Skeletal muscle satellite cell (primary cell): ENCODE data around the gene PTPRG.

Experiments
- H3K27me3 ChIP-seq: 2 replicates; pipeline ENCODE4 v1.7.0; 2013; ENCODE audit warnings: low read length; ENCODE audit not compliant: control insufficient read depth, insufficient read depth
- H3K36me3 ChIP-seq: 2 replicates; pipeline ENCODE4 v1.7.0; 2013; ENCODE audit warnings: mild to moderate bottlenecking, control low read depth, low read length; ENCODE audit not compliant: insufficient read depth
- H3K4me1 ChIP-seq: 2 replicates; pipeline ENCODE4 v1.7.0; 2013; ENCODE audit warnings: low read length; ENCODE audit not compliant: control insufficient read depth, insufficient read depth
- H3K4me2 ChIP-seq: 2 replicates; pipeline ENCODE4 v1.7.0; 2013; ENCODE audit warnings: mild to moderate bottlenecking, low read length
- H3K4me3 ChIP-seq: 2 replicates; pipeline ENCODE4 v1.7.0; 2013; ENCODE audit warnings: low read length
- H3K9ac ChIP-seq: 2 replicates; pipeline ENCODE4 v1.7.0; 2013; ENCODE audit warnings: mild to moderate bottlenecking, low read depth, low read length, moderate library complexity
- H3K9me3 ChIP-seq: replicated peaks from 2 replicates; pipeline ENCODE4 v1.7.0; 2013; ENCODE audit warnings: mild to moderate bottlenecking, control low read depth, low read length

The PTPRG gene

GRCh38 chr3:62103531-62103930, 542.2 kb downstream of the PTPRG start:
- Histone ChIP-seq H3K27me3 (no peaks in the 10 kb centered on the region), H3K9me3 (no peaks in the 10 kb centered on the region), H3K4me2 (no peak overlapping the region), H3K36me3 (no peaks in the 10 kb centered on the region), H3K9ac (no peak overlapping the region), H3K4me1 (no peaks in the 10 kb centered on the region), H3K4me3 (no peak overlapping the region)

- H3K4me1 ChIP-seq: peaks cover 6% of the 10 kb centered on the region
- H3K4me3 ChIP-seq: no peak overlapping the region
- H3K27me3 ChIP-seq: no peaks in the 10 kb centered on the region
- H3K9me3 ChIP-seq: no peaks in the 10 kb centered on the region
- no peaks in the 10 kb centered on the region for H3K36me3 ChIP-seq
- no peak overlapping the region for H3K9ac ChIP-seq
- H3K4me2 ChIP-seq: no peak overlapping the region
Measured at GRCh38 chr3:62109534-62109933, 548.2 kb downstream of the PTPRG start.

- Histone ChIP-seq H3K4me1 (peaks cover 6% of the 10 kb centered on the region), H3K36me3 (no peaks in the 10 kb centered on the region), H3K9me3 (no peaks in the 10 kb centered on the region), H3K4me2 (no peak overlapping the region), H3K27me3 (no peaks in the 10 kb centered on the region), H3K4me3 (no peak overlapping the region), H3K9ac (no peak overlapping the region)
Measured at GRCh38 chr3:62110443-62111225, 549.3 kb downstream of the PTPRG start.

DNA sequence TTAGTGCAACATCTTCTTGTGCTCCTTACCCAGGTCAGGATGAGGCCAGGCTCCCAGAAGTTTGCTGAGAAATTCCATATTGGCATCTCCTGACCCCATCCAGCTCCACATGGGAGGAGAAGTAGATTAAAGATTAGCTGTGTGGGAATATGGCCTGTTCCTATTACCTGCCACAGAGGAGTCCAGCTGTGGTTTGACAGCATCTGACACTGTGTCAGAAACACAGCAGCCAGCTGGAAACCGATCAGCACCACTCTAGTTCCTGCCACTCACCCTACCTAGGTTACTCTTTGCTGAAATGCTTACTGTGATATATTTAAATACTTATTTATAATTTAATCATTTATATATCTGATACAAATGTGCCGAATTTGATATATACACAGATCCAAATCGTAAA, 551.7 kb downstream of the PTPRG start:
- Histone ChIP-seq H3K4me1 (peaks cover 6% of the 10 kb centered on the region), H3K27me3 (no peaks in the 10 kb centered on the region), H3K9ac (no peak overlapping the region), H3K4me3 (no peak overlapping the region), H3K36me3 (no peaks in the 10 kb centered on the region), H3K9me3 (no peaks in the 10 kb centered on the region), H3K4me2 (no peak overlapping the region)

DNA sequence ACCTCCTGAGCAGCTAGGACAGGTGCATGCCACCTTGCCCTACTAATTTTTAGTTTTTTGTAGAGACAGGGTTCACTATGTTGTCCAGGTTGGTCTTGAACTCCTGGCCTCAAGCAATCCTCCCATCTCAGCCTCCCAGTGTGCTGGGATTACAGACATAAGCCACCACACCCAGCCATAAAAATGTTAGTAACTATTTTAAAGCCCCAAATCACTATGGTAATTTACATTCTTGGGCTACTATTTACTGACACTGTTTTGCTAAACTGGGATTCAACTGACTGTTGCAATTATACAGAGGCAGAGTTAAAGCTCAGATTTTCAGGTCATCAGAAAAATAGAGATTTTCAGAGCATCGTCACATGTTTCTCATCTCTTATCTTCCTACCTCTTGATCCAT, 553.4 kb downstream of the PTPRG start:
- Histone ChIP-seq H3K27me3 (no peaks in the 10 kb centered on the region), H3K4me2 (no peak overlapping the region), H3K9ac (no peak overlapping the region)

DNA sequence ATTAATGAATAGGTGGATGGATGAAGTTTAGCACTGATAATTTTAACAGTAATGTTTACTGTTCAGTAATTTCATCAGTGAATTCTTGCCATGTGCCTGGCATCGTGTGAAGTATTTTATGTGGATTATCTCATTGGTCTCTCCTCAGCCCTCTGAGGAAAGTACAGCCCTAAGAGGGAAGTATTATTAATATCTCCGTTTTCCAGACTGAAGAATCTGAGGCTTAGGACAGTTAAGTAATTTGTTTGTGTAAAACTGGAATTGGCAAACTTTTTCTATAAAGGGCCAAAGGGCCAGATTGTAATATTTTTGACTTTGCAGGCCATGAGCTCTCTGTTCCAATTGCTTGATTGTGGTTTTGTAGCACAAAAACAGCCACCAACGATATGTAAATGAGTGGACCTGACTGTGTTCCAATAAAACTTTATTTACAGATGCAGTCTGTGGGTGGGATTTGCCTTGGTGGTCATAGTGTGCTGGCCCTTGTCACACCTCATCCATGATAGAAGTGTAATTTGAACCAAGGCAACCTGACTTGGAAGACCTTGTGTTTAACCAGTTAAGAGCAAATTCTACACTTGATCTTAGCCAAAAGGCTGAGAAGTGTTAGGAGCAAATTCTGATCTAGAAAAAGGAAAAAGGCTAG, 556.7 kb downstream of the PTPRG start:
- H3K4me2 ChIP-seq: no peak overlapping the region
- H3K4me3 ChIP-seq: no peak overlapping the region
- H3K36me3 ChIP-seq: no peaks in the 10 kb centered on the region
- no peaks in the 10 kb centered on the region for H3K4me1 ChIP-seq
- H3K27me3 ChIP-seq: no peaks in the 10 kb centered on the region
- H3K9me3 ChIP-seq: no peaks in the 10 kb centered on the region
- no peak overlapping the region for H3K9ac ChIP-seq

More for the DNA sequence above, 553.4 kb downstream of the PTPRG start:
- Histone ChIP-seq H3K9me3 (no peaks in the 10 kb centered on the region), H3K4me1 (peaks cover 5% of the 10 kb centered on the region), H3K36me3 (no peaks in the 10 kb centered on the region), H3K4me3 (no peak overlapping the region)

DNA sequence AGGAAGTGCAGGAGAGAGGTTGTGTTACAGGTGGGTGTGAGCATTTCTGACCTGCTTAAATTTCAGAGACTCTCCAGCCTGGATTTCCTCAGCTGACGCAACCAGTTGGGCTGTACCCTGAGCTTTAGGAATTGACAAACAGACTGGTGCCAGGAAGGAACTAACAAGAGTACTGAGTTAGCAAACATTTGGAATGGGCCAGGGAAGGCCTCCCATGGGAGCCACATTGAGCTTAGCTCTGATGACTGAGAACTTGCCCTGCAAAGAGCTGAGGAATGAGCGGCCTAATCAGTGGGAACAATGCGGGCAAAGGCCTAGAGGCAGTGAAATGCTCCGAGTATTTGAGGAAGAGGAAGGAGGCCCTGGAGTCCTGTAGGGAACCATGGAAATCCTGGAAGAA, 557.8 kb downstream of the PTPRG start:
- Histone ChIP-seq H3K36me3 (no peaks in the 10 kb centered on the region), H3K4me1 (no peaks in the 10 kb centered on the region), H3K9me3 (no peaks in the 10 kb centered on the region), H3K27me3 (no peaks in the 10 kb centered on the region), H3K9ac (no peak overlapping the region), H3K4me3 (no peak overlapping the region), H3K4me2 (no peak overlapping the region)

DNA sequence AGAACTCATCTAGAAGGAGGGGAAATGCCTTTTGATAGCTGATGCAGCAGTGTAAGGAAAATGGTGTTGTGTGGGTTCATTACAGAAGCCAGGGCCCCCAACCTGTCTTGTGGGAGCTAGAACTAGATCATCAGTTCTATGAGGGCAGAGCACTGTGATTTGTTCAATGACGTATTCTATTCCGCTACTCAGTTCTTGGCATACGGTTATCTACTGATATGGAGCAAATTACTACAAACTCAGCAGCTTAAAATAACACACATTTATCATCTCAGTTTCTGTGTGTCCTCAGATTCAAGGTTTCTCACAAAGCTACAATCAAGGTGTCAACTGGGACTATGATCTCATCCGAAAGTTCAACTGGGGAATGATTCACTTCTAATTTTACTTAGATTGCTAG, 561.4 kb downstream of the PTPRG start:
- Histone ChIP-seq H3K4me3 (no peak overlapping the region), H3K9ac (no peak overlapping the region), H3K4me1 (no peaks in the 10 kb centered on the region), H3K4me2 (no peak overlapping the region), H3K27me3 (no peaks in the 10 kb centered on the region), H3K9me3 (no peaks in the 10 kb centered on the region), H3K36me3 (no peaks in the 10 kb centered on the region)

DNA sequence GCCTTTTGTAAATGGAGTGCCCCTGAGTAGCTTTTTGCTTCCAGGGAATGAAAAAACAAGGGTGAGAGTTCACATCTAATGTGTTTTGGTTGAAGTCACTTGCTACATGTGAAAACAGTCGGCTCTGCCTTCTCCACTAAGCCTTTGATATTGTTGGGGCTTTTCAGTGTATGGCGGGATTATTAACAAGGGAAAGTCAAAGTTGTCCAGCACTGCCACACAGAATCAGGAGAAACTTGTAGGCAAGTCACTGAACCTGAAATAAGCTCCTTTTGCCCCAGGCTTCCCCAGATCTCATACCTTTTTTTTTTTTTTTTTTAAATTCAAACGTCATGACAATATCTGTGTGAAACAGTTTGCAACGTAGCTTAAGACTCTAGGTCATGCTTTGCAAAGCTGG, 564.0 kb downstream of the PTPRG start:
- Histone ChIP-seq H3K36me3 (no peaks in the 10 kb centered on the region), H3K4me2 (no peak overlapping the region), H3K9me3 (no peaks in the 10 kb centered on the region), H3K4me3 (no peak overlapping the region), H3K9ac (no peak overlapping the region), H3K4me1 (peaks cover 4% of the 10 kb centered on the region), H3K27me3 (no peaks in the 10 kb centered on the region)

- Histone ChIP-seq H3K4me3 (no peak overlapping the region), H3K9me3 (no peaks in the 10 kb centered on the region), H3K4me2 (no peak overlapping the region), H3K9ac (no peak overlapping the region), H3K4me1 (peaks cover 4% of the 10 kb centered on the region), H3K27me3 (no peaks in the 10 kb centered on the region), H3K36me3 (no peaks in the 10 kb centered on the region)
Measured at GRCh38 chr3:62127116-62127515, 565.7 kb downstream of the PTPRG start.

DNA sequence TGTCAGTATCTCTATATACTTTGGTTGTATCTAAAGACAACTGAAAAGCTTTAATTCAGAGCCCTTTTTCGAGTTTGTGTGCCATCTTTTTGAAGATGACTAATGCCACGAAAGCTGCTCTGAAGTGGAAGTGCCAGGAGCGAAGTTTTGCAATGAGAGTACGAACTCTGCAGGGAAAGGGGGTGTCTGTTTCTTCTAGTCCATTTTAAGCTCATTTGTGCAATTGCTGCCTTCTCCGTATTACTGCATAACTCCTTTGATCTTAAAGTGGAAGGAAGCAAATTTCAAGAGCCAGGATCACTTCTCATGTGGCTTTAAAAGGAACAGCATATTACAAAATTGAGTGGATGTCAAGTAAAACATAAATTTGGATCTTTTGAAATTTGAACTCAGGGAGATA, 566.7 kb downstream of the PTPRG start:
- H3K4me1 ChIP-seq: peaks cover 4% of the 10 kb centered on the region
- H3K9me3 ChIP-seq: no peaks in the 10 kb centered on the region
- no peak overlapping the region for H3K9ac ChIP-seq
- no peaks in the 10 kb centered on the region for H3K27me3 ChIP-seq
- H3K36me3 ChIP-seq: no peaks in the 10 kb centered on the region
- no peak overlapping the region for H3K4me2 ChIP-seq
- no peak overlapping the region for H3K4me3 ChIP-seq

GRCh38 chr3:62128681-62129080, 567.3 kb downstream of the PTPRG start:
- no peak overlapping the region for H3K9ac ChIP-seq
- no peaks in the 10 kb centered on the region for H3K36me3 ChIP-seq
- H3K4me1 ChIP-seq: peaks cover 4% of the 10 kb centered on the region
- no peak overlapping the region for H3K4me3 ChIP-seq
- no peaks in the 10 kb centered on the region for H3K27me3 ChIP-seq
- no peaks in the 10 kb centered on the region for H3K9me3 ChIP-seq
- no peak overlapping the region for H3K4me2 ChIP-seq
